ENCODE data around the gene ARL14EPL.

Gene ARL14EPL

GRCh38 chr5:116037236-116037822 is 5.1 kb downstream of the ARL14EPL start:
- Histone ChIP-seq H3K36me3 (ENCODE audit: insufficient read depth, low read length) (no peaks in the 10 kb centered on the region), H3K9ac (ENCODE audit: insufficient read length) (no peak overlapping the region), H3K4me3 (no peak overlapping the region), H3K9me3 (ENCODE audit: low read depth, low read length) (no peaks in the 10 kb centered on the region), H3K27ac (no peak overlapping the region)
- no peak for DNase-seq (ENCODE audit: low read depth, low spot score)
- no peak for TF ChIP-seq EZH2 (IDR thresholded peaks at IDR 0.05)
- no peak for TF ChIP-seq POLR2AphosphoS5 (IDR thresholded peaks at IDR 0.05; ENCODE audit: borderline replicate concordance, low read depth, low read length)
- TF ChIP-seq FOXP2 (optimal IDR thresholded peaks at IDR 0.05; ENCODE audit: control extremely low read depth, extremely low read length, insufficient read depth), result no peak

- Histone ChIP-seq H3K36me3 (ENCODE audit: insufficient read depth, low read length) (no peaks in the 10 kb centered on the region), H3K9ac (ENCODE audit: insufficient read length) (no peak overlapping the region), H3K4me3 (no peak overlapping the region), H3K27ac (no peak overlapping the region), H3K9me3 (ENCODE audit: low read depth, low read length) (no peaks in the 10 kb centered on the region)
- DNase-seq (ENCODE audit: low read depth, low spot score), result no peak
- TF ChIP-seq POLR2AphosphoS5 (IDR thresholded peaks at IDR 0.05; ENCODE audit: borderline replicate concordance, low read depth, low read length) (no peak), FOXP2 (optimal IDR thresholded peaks at IDR 0.05; ENCODE audit: control extremely low read depth, extremely low read length, insufficient read depth) (no peak), EZH2 (IDR thresholded peaks at IDR 0.05) (no peak)
These were observed 6.5 kb downstream of the ARL14EPL start for GRCh38 chr5:116038817-116039216.

GRCh38 chr5:116042375-116042774 is 10.1 kb downstream of the ARL14EPL start:
- H3K4me3 ChIP-seq, result no peak overlapping the region
- no peak for DNase-seq (ENCODE audit: low read depth, low spot score)
- no peaks in the 10 kb centered on the region for H3K9me3 ChIP-seq (ENCODE audit: low read depth, low read length)
- H3K27ac ChIP-seq, result no peak overlapping the region
- no peak overlapping the region for H3K9ac ChIP-seq (ENCODE audit: insufficient read length)
- TF ChIP-seq POLR2AphosphoS5 (IDR thresholded peaks at IDR 0.05; ENCODE audit: borderline replicate concordance, low read depth, low read length), result no peak
- TF ChIP-seq FOXP2 (optimal IDR thresholded peaks at IDR 0.05; ENCODE audit: control extremely low read depth, extremely low read length, insufficient read depth), result no peak
- TF ChIP-seq EZH2 (IDR thresholded peaks at IDR 0.05), result no peak
- H3K36me3 ChIP-seq (ENCODE audit: insufficient read depth, low read length), result no peaks in the 10 kb centered on the region

- DNase-seq (ENCODE audit: low read depth, low spot score), result no peak
- H3K9me3 ChIP-seq (ENCODE audit: low read depth, low read length), result no peaks in the 10 kb centered on the region
- H3K27ac ChIP-seq, result no peak overlapping the region
- TF ChIP-seq POLR2AphosphoS5 (IDR thresholded peaks at IDR 0.05; ENCODE audit: borderline replicate concordance, low read depth, low read length) (no peak), FOXP2 (optimal IDR thresholded peaks at IDR 0.05; ENCODE audit: control extremely low read depth, extremely low read length, insufficient read depth) (no peak), EZH2 (IDR thresholded peaks at IDR 0.05) (no peak)
- no peaks in the 10 kb centered on the region for H3K36me3 ChIP-seq (ENCODE audit: insufficient read depth, low read length)
- no peak overlapping the region for H3K9ac ChIP-seq (ENCODE audit: insufficient read length)
- no peak overlapping the region for H3K4me3 ChIP-seq
These were observed 11.8 kb downstream of the ARL14EPL start for GRCh38 chr5:116044073-116044472.

- H3K9ac ChIP-seq (ENCODE audit: insufficient read length), result no peak overlapping the region
- no peak overlapping the region for H3K4me3 ChIP-seq
- no peaks in the 10 kb centered on the region for H3K9me3 ChIP-seq (ENCODE audit: low read depth, low read length)
- DNase-seq (ENCODE audit: low read depth, low spot score), result no peak
- TF ChIP-seq POLR2AphosphoS5 (IDR thresholded peaks at IDR 0.05; ENCODE audit: borderline replicate concordance, low read depth, low read length) (no peak), FOXP2 (optimal IDR thresholded peaks at IDR 0.05; ENCODE audit: control extremely low read depth, extremely low read length, insufficient read depth) (no peak), EZH2 (IDR thresholded peaks at IDR 0.05) (no peak)
- H3K27ac ChIP-seq, result no peak overlapping the region
- H3K36me3 ChIP-seq (ENCODE audit: insufficient read depth, low read length), result no peaks in the 10 kb centered on the region
These were observed 13.5 kb downstream of the ARL14EPL start for GRCh38 chr5:116045821-116046220.

GRCh38 chr5:116046261-116046660 is 14.0 kb downstream of the ARL14EPL start:
- Histone ChIP-seq H3K9me3 (ENCODE audit: low read depth, low read length) (no peaks in the 10 kb centered on the region), H3K4me3 (no peak overlapping the region), H3K9ac (ENCODE audit: insufficient read length) (no peak overlapping the region), H3K36me3 (ENCODE audit: insufficient read depth, low read length) (no peaks in the 10 kb centered on the region), H3K27ac (no peak overlapping the region)
- TF ChIP-seq FOXP2 (optimal IDR thresholded peaks at IDR 0.05; ENCODE audit: control extremely low read depth, extremely low read length, insufficient read depth) (no peak), POLR2AphosphoS5 (IDR thresholded peaks at IDR 0.05; ENCODE audit: borderline replicate concordance, low read depth, low read length) (no peak), EZH2 (IDR thresholded peaks at IDR 0.05) (no peak)
- no peak for DNase-seq (ENCODE audit: low read depth, low spot score)

GRCh38 chr5:116046823-116047222 is 14.6 kb downstream of the ARL14EPL start:
- no peak for TF ChIP-seq EZH2 (IDR thresholded peaks at IDR 0.05)
- TF ChIP-seq FOXP2 (optimal IDR thresholded peaks at IDR 0.05; ENCODE audit: control extremely low read depth, extremely low read length, insufficient read depth), result no peak
- no peak for TF ChIP-seq POLR2AphosphoS5 (IDR thresholded peaks at IDR 0.05; ENCODE audit: borderline replicate concordance, low read depth, low read length)
- no peak for DNase-seq (ENCODE audit: low read depth, low spot score)
- Histone ChIP-seq H3K4me3 (no peak overlapping the region), H3K36me3 (ENCODE audit: insufficient read depth, low read length) (no peaks in the 10 kb centered on the region), H3K27ac (no peak overlapping the region), H3K9me3 (ENCODE audit: low read depth, low read length) (no peaks in the 10 kb centered on the region), H3K9ac (ENCODE audit: insufficient read length) (no peak overlapping the region)

GRCh38 chr5:116058346-116058936 is 26.2 kb downstream of the ARL14EPL start:
- H3K4me3 ChIP-seq, result no peak overlapping the region
- H3K9me3 ChIP-seq (ENCODE audit: low read depth, low read length), result no peaks in the 10 kb centered on the region
- no peak overlapping the region for H3K27ac ChIP-seq
- H3K36me3 ChIP-seq (ENCODE audit: insufficient read depth, low read length), result no peaks in the 10 kb centered on the region
- no peak for TF ChIP-seq POLR2AphosphoS5 (IDR thresholded peaks at IDR 0.05; ENCODE audit: borderline replicate concordance, low read depth, low read length)
- no peak for TF ChIP-seq FOXP2 (optimal IDR thresholded peaks at IDR 0.05; ENCODE audit: control extremely low read depth, extremely low read length, insufficient read depth)
- no peak for TF ChIP-seq EZH2 (IDR thresholded peaks at IDR 0.05)
- H3K9ac ChIP-seq (ENCODE audit: insufficient read length), result no peak overlapping the region
- no peak for DNase-seq (ENCODE audit: low read depth, low spot score)
